OCI-M2 (cell line): ENCODE measurements around the gene C14orf93.
"Not testable (repeated sequence)": the region's sequence is repeated elsewhere in the genome, so short reads cannot be mapped to it uniquely, and the experiment has no call there.

Experiments
- DNase-seq: peaks from one replicate; lab custom pipeline; 2025; ENCODE audit not compliant: unreplicated experiment; lab: John Stamatoyannopoulos, UW

Gene C14orf93

DNA sequence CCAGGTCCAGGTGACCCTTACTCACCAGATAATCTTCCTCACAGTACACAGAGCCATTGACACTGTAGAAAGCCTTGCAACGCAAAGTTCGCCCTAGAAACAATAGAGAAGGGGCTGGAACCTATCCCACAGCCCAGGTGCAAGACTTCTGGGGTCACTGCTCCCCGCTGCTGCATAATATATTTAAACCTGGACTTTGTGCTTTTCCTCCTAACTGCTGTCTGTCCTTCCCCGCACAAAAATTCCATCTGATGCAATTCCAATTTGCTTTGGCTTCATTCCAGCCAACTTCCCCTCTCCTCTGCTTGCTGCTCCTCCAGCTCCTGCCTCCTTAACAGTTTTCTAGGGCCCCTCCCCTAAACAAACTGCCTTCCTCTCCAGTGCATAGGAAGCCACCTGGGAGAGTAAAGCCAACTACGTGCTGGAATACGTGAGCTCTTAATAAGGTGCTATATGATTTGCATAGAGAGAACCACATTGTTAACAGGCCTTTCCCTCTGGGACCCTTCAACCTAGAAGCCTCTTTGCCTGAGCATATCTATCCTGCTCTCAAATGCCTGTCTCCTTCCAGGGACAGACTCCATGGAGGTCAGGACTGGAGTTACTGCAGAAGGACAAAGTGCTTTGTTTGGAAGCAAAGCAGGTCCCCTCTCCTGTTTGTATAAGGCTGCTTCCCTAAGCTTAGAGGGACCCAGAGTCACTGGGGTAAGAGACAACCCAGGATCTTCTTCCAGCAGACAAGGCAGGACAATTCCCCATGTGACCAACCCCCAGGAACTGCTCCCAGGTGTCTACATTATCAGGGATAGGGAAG is 33.1 kb downstream of the C14orf93 start:
- no peak for DNase-seq

DNA sequence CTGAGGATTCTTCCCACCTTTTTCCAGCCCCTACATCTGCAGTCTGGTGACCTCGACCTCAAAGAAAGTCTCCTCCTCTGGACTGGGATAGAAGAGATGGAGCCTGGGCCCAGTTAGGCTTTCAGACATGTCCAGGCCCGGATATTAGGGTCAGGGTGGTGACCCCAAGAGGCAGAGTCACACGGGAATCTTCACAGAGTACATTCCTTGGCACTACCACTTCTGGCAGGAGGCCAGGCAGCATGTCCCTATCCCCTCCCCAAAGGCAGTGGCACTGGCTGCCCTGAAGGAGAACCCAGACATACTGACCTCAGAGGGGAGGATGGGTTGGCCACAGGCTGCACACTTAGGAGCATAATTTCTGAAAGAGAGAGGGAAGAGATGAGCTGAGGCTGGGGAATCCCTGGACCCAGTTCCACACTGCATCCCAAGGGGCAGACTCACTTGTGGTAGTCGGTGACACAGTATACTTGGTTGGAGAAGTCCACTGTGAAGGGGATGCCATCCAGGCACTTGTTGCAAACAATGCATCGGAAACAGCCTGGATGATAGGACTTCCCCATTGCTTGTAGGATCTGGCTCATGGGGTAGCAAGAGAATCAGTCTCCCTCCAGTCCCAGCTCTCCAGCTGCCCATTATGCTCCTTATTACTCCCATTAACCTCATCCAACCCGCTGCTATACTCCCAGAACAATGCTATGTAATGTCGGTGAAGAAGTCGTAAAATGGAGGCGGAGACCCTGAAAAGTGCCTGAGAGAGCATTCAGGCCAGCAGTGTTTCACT is 35.2 kb downstream of the C14orf93 start:
- no peak for DNase-seq

DNA sequence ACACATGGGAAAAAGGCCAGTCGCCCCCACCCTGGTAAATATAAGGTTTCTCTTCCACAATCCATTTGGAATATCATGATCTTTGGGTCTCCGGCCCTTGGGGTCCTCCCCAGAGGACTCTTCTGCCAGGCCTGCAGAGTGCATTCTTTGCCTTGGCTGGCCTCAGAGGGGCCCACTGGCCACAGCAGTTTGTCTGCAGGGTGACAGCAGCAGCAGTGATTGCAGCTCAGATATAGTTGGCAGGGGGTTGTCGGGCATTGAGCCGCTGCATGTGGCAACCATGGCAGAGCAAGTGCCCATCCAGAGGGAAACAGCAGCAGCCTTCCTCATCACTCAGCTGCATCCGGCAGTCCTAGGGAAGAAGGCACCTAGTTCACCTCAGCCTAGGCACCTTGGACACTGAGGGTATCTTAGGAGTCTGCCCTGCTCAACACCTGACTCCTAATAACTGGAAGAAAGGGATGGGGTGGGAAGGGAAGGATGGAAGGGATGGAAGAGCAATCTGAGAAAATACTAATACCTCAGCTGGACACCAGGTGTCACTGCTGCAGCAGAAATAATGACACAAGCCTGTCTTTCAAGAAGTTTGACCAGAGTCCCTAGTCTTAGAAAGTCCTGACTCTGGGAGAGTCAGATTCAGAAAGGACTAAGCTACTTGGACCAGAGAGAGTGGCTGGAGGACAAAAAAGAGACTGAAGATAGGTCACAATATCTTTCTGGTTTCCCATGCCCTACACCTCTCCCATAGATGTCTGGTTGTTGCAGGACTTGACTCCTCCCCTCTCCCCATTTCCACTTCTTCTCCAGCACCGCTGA is 36.5 kb downstream of the C14orf93 start:
- DNase-seq = no peak

DNA sequence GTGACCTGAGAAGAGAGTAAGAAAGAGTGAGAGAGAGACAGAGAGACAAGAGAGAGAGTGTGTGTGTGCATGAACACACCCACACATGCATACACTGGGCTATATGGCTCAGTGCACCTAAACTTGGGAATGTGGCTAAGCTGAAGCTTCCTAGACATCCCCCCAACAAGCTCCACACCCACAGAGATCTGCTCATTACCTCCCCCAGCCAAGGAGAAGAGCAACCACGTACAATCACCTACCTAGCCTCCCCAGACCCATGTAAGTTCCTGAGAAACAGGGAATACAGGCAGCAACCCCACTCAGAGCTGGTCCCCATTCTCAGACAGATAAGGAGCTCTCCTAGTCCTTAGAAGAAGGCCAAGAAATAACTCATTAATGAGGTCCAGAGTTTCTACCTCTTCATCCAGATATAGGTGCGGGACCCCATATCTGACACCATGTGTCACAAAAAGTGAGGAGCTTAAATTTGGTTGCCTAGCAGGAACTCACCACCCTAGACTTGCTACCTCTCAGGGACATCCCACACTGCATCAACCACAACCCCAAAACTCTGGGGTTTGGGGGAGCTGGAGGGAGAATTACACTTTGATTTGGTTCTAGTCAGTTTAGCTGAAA is 37.5 kb downstream of the C14orf93 start:
- no peak for DNase-seq

DNA sequence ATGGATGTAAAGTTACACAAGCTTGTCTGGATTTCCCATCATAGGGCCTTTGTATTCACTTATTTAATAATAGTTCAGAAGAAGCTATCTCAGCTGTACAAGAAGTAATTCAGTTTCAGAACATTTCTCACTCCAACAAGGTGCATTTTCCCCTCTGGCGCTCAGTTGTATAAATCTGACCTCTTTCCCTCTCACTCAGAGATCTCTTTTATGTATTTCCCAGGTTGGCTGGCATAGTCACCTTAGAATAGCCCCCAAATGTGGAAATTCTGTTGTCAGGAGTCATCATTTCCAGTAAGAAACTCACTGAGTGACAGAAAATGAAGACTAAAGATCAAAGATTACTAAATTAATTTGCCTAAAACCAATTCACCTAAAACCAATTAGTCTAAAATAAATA is 38.8 kb downstream of the C14orf93 start:
- DNase-seq = no peak

DNA sequence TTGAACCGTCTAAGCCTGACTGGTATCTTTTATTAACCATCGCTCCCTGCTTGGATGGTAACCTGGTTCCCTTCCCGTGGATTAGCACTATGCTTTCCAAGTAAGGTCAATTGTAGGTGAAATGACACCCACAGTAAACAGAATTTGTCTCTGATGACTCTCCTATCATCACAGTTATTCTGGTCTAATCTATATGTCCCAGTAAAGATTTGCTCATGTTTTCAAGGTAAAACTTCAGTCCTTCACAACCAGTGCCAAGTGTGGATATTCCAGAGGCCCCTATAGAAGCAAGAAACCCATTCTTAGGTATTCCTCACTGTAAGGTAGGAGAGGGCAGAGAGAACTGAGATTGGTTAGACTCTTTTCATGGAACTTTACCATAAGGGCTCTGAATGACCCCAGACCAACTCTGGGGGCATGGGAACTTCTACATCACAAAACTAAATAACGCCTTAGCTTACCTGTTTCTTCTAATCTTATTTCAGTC is 43.1 kb downstream of the C14orf93 start:
- DNase-seq = no peak

DNA sequence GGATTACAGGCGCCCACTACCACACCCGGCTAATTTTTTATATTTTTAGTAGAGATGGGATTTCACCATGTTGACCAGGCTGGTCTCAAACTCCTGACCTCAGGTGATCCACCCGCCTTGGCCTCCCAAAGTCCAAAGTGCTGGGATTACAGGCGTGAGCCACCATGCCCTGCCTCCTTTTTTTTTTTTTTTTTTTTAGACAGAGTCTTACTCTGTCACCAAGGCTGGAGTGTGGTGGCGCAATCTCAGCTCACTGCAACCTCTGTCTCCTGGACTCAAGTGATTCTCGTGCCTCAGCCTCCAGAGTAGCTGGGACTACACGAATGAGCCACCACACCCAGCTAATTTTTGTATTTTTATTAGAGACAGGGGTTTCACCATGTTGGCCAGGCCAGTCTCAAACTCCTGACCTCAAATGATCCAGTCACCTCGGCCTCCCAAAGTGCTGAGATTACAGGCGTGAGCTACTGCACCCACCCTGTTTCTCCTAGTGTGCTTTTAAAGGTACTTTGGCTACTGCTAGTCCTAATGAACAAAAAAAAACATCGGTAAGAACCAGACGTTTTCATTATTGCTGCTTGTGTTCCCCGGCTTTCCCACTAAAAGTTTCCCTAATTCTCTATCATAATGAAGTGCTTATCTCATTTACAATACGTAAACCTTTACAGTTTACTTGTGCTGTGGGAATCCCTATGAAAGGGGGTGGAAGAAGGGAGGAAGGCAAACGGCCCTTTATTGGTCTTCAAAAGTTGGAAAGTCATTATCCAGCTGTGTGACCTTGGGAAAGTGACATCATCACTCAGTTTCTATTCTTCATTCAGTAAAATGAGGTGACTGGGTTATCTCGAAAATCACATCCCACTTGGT is 43.8 kb downstream of the C14orf93 start:
- DNase-seq = not testable (repeated sequence)

DNA sequence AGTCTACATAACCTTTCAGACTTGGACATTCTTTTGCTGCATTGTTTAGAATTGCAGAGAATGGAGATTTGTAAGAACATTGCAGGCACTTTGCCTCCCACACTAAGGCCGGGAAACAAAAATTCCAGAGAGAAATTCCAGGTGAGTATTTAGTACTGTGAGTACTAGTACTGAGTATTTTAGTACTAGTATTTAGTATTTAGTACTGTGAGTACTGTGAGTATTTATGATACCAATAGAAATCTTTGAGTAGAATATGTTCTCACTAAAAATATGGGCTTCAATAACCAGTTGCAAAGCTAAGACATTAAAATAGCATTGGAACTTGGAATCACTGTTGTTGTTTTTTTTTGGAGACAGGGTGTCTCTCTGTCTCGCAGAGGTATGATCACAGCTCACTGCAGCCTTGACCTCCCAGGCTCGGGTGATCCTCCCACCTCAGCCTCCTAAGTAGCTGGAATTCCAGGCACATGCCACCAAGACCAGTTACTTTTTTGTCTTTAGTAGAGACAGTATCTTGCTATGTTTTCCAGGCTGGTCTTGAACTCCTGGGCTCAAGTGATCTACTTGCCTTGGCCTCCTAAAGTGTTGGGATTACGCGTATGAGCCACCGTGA is 47.8 kb downstream of the C14orf93 start:
- DNase-seq = no peak

DNA sequence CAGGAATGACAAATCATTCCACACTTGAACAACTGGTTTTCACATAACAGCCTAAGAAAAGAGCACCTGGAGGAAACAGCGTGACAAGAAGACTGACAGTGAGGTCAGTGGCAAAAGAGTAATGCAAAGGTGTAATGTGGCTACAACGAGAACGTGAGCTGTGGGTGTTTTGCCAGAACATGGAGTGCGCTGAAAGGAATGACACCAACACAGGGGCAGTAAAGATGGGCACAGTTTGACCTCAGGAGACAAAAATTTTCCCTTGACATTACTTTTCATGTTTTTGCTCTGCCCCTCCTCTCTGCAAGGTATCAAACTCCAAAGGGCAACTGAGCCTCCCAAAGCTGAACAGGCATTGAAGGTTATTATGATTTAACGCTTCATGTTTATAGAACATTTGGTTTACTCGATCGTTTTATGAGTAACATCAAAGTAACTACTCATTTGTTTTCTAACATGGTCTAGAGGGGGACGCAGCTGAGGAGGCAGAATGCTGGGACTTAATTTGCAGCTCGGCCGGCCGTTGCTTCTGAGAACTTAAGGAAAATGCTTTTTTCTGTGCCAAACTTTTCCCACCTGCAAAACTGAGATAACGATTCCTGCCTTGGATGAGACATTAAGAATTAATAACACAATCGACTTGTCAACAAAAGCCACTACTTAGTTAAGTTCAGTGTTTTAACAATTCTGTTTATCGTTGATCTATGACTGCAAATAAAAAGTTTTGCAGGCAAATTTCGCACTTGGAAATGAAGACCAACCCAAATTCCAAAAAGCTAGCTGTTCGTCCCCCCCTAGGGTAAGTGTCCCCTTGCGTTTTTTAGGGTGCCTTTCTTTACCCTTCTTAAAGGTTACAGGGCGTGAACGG is 54.0 kb downstream of the C14orf93 start:
- DNase-seq = no peak

DNA sequence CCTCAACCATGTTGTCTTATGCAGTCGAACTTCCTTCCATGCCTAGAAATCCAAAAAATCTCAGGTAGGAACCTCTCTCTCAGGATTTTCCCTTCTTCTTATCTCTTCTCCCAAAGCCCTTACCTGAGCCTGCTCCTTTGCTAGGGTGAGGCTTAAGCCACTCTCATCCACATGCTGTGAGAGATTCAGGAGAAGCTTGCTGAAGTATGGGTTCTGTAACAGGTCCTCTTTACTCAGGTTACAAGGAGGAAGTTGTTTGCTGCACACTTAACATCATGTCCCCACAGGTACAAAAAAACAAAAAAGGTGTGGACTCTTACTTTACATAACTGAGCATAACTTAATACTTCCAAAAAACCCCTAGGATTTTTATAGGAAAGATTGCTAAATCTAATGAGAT is 57.5 kb downstream of the C14orf93 start:
- no peak for DNase-seq

DNA sequence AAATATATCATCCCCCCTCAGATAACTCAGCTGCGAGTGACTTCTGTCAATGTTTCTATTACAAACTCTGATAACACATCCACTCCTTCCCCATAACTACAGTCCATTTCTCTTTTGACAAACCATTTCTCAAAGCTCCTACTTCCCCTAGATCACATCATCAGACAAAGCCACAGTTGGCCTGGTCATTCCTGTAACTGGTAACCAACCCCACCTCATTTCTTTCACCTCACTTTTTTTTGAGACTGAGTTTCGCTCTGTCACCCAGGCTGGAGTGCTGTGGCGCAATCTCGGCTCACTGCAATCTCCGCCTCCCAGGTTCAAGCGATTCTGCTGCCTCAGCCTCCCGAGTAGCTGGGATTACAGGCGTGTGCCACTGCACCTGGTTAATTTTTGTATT is 58.1 kb downstream of the C14orf93 start:
- not testable (repeated sequence) for DNase-seq

DNA sequence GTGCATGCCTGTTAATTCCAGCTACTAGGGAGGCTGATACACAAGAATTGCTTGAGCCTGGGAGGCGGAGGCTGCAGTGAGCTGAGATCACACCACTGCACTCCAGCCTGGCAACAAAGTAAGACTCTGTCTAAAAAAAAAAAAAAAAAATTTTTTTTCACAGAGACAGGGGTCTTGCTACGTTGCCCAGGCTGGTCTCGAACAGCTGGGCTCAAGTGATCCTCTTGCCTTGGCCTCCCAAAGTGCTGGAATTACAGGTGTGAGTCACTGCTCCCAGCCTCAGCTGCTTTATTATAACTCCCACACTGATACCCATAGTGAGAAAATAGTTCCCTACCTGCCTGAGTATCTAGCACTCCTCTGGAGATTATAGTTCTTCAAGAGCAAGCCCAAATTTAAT is 64.3 kb downstream of the C14orf93 start:
- DNase-seq = no peak

DNA sequence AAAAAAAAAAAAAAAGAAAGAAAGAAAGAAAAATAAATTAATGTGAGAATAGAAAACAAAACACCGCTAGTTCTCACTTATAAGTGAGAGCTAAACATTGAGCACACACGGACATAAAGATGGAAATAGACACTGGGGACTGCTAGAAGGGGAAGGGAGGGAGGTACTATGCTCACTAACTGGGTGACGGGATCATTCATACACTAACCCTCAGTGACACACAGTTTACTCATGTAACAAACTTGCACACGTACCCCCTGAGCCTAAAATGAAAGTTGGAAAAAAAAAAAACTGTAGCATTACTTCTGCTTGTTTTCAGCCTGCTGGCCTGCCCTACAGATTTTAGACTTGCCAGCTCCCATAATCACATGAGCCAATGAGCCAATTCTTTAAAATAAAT is 70.3 kb downstream of the C14orf93 start:
- no peak for DNase-seq
